Lung microvascular endothelial cell (primary cell): ENCODE measurements around the gene MBTPS1. TPM values are rescaled to one million over a fixed set of nuclear protein-coding genes. Genes with fewer than 3 reads are reported as not detected.
A peak's percentile ranks its signal among the peaks of the same experiment; 100 is the strongest.

Experiments used
- DNase-seq, 2 donors: peaks; one replicate each; pipeline versions ENCODE4 v3.0.0 to v3.0.0-alpha.2; 2010; ENCODE audit warnings: low read depth in 2 of 2
- total RNA-seq: library from RNA; depleted of rRNA; stranded (reverse); fragments of >200 nt; gene quantifications from 2 replicates; pipeline ENCODE4 v1.2.1, GENCODE V29; 2014

Gene MBTPS1
- total RNA-seq, 1 donor from 2014 or later: 106 TPM

DNA sequence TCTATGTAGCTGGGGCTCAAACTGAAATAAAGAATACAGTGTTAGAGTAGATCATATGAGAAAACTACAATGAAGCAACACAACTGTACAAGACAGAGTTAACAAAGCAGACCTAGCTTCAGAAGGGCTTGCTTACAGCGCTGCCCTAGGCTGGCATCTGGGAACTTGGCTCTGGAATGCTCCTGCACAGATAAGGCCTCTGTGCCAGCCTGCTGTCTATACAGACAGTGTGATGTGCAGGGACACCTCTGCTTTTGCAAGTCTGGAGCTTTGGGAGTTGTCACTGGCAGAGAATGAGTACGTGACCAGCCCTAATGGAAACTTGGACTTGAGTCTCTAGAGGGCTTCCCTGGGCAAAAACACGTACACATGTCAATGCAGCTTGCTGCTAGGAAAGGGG is 42.0 kb downstream of the MBTPS1 start:
- no peak for DNase-seq

DNA sequence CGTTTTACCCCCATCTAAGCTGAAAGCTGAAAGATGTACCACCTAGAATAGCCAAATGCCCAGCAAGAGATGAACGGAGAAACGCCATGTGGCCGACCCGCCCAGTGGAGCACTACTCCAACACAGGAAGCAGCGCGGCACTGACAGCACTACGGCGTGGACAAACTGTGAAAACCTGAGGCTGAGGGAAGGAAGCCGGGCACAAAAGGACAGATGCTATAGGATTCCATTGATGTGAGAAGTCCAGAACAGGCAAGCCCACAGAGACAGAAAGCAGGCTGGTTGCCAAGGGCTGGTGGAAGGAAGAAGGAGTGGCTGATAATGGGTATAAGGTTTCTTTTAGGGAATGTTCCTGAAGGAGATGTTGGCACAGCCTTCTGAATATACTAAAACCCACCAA is 44.7 kb downstream of the MBTPS1 start:
- peak; percentile 54 to 83 for DNase-seq

DNA sequence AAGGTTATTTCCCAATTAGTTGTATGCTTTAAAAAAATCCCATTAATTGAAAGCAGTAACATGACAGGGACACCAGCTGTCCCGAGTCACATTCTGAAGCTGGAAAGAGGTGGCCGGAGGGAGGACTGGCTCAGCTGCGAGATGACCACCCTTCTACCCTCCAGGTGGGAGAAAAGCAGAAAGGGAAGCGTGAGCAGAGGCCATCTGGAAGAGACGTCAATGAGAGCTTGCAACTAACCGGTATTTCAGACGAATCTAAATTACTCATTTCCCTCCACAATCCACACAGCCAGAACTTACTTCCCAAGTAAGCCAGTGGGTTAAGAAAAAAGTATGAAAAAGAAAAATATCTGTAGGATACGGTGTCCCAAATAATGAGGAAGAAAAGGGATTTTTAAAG is 45.6 kb downstream of the MBTPS1 start:
- DNase-seq: peak in 1 of 2 donors; percentile 78

DNA sequence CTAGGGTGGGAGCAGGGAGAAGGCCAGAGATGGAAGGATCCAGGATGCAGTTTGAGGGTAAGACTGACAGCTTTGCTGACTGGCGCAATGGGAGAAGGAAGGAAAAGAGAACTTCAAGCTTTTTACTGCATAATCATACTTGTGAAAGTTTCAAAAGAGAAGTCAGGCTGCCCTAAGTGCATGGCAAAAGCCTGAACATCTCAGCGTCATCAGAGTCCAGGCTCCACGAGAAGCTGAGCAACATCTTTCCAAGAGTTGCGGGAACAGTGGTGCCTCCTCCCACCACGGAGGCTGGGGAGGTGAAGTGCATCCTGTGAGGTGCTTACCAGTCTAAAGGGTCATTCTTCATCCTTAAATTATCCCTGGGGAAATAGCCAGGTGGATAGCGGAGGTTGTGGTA is 47.2 kb downstream of the MBTPS1 start:
- no peak for DNase-seq

DNA sequence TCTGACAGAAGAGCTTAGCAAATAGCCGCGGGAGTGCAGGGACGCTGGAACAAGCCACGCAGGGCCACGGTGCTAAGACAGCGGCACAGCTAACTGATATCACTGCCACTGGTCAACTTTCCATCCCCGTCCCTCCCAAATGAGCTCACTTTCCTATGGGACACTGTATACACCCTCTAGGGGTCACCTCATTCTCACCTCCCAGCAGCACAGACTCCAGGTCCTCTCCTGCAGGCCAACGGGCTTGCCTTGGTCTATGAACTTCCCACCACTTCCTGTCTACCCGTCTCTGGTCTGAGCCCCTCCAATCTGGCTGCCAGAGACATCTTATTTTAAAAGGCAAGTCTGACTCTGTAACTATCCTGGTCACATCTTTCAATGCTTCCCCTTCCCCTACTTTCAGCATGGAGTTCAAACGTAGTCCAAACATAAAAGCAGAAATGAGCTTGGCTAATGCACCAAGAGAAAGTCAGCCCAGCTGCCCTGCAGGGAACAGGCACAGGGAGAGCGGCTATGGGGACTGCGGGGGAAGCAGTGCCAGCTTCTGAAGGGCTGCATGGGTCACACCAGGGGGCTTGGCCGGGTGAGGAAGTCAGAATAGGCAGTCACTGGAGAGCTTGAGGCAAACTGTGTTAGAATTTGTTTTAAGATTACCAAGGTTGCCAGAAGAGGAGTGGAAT is 47.8 kb downstream of the MBTPS1 start:
- DNase-seq: no peak

DNA sequence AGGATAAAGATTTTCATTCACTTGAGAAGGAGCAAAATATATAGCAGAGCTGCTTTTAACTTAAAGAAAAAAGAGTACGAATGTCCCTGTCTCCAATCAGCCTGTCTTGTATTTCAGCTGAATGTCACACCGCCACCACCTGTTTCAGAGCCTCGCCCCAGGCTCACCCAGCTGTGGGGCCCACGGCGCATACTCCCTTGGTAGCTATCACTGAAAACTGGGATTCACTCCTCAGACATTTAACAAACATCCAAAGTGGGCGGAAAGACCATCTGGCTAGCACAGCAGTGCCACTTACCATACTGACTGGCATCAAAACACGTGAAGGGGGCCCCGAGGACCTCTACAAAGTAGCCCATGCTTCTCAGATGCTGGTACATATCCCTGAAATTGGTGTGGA is 48.7 kb downstream of the MBTPS1 start:
- no peak for DNase-seq

DNA sequence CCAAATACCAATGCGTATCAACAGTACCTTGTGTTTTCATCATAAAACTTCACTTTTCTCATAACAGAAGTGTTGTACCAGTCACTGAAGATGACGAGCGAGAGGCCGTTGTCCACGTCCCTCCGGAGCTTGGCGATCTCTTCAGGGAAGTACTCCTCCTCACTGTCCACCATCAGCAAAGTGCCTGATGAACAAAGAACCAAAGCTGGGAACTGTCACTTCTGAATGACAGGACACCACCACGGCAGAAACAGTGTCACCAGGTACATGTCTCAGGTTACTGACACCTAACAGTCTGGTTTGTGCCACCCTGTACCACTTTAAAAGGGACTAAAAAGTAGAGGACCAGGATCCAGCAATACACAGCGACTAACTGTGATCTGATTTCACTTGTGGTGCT is 49.1 kb downstream of the MBTPS1 start:
- no peak for DNase-seq

DNA sequence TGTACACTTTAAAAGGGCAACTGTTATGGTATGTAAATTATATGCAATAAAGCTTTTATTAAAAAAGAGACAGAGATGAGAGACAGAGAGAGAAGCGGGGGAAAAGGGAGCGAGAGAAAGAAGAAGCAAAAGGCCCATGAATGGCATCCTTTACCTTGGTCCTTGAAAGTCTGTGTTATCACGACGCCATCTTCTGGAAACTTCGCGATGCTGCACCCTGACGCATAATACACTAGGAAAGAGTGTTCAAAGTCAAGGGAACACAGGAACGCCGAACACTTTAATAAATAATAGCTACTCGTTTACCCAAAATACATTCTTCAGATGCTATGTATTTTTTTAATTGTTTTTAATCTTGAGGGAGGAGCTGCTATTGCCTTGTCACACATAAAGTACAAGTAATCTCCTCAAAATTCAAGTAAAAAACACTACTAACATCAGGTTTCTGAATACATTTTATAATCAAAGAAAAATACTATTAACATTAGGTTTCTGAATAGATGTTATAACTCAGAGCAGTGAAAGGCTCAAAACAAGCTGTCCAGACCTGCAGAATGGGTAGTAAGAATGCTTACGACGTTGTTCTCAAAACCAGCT is 51.1 kb downstream of the MBTPS1 start:
- peak; percentile 66 to 75 for DNase-seq

DNA sequence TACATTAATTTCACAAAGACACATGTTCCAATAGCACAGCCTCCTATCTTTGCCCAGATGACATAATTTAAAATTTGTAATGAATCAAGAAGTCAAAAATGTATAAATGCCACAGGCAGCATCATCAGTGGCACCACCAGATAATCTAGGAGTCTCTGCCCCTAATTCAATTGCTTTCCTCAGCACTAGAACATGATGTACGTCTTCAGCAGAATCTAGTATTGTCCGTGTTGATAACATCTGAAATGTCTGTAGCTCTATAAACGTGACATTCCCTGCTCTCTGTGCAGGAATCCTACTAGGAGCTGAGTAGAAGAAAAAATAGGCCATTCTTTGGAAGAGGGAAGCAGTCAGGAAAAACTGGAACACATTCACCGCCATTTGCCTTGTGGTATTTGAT is 52.8 kb downstream of the MBTPS1 start:
- DNase-seq: no peak

DNA sequence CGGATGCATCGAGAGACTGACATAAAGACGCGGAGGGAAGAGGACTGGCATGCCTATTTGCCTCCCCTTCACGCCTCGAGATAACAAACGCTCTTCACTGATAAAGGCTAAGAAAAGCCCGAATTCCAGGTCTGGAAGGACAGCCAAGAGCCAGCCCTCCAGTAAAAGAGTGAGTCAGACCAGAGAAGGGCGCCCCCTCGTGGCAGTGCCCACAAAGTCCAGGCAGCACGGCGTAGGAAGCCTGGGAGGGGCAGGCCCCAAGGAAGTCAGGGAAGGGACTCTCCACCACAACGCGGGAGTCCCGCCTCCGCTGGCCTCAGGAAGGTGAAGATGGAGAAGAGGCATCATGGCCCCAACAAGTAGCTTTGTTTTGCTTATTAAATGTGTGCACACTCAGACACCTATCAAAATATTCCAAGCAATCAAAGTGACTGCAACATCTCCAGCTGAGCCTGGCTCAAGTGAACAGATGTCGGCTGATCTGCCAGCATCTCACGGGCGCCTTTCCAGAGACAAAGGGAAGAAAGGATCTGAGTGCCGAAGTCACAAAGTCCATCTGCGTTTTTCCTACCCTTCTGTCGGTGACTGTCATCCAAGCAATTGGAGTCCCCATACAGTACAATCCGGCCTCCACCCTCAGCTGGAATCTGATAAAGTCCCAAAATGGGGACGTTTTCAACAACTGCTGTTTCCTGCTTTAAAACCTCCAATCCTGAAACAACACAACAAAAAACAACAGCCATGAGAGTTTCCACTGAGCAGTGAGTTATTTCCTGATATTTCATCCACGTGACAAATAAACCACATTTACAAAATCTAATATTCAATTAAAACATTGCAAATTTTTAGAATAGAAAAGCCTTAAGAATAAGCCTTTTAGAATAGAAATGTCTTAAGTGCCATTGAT is 53.8 kb downstream of the MBTPS1 start:
- DNase-seq: peak; percentile 76 to 82

DNA sequence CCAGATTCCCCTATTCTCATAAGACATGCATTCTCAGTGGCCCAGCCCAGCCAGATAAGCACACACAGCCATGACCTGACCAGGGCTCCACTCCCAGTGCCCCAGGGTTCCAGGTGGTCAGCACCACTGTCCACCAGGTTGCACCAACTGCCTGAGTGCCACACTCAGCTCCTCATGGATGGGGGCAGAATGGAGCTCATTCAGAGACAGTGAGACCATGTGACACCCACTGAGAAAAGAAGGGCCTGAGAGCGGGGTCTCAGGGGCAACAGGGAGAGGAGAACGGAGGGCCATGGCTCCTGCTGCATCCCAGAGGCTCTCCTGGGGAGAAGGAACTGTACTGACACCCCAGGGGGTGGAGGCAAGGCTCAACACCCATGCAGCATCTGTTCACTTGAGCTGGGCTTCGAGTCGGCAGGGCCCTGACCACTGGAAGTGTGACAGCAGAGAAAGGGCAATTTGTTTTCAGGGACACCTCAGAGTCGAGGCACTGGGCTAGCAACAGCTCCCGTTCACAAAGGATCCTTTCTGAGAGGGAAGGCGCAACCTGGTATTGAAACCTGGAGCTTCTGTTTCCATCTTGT is 55.4 kb downstream of the MBTPS1 start:
- no peak for DNase-seq

DNA sequence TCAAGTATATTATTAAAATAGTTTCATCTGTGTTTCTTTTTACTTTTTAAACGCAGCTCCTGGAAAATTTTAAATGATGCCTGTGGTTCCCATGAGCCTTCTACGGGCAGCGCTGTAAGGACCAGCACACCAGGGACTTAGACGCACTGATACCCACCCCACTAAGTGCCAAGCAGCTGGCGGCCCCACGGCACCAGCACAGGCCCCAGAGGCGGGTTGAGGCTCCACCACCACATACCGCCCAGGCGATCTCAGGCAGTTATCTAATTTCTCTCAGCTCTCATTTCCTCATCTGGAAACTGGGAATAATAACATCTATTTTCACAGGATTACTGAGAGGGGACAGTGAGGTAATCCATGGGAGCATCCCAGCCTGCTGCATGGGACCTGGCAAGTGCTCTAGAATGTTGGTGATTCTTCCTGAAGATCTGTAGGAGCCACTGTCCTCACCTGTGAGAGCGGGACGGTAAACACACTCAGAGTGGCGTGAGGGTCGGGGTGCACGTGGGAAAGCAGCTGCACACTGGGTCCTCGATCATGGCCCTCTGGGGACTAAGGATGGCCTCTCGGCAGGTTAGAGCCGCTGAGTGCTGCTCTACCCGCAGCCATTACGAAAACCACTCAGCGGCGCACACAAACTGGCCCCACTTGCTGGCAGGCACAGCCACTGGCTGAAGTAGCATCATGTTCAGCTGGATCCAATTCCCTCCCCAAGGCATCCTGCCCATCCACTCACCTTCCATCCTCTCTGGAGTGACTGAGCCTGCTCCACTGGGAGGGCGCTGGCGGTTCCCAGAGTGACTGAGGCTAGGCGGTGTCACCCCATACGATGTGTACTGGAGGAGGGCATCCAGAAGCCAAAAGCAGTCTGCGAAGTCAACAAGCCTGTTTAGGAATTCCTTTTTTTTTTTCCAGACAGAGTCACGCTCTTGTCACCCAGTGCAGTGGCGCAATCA is 56.5 kb downstream of the MBTPS1 start:
- DNase-seq: no peak

DNA sequence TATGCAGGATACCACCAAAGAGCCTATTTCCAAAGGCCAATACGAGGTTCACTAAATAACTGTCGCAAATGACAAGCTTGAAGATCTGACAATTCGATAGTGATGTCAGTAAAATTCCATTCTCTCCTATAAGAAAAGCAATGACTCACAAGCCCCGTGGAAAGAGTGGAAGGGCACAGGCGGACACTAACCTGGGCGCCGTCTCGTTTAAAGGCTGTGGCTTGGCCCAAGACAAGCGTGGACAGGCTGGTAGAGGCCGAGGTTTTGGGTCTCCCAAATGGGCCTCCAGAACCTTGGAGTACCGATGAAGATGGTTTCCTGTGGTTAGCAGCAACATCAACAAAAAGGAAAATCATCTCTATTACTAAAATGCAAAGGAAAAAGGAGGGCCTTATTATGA is 57.6 kb downstream of the MBTPS1 start:
- no peak for DNase-seq

DNA sequence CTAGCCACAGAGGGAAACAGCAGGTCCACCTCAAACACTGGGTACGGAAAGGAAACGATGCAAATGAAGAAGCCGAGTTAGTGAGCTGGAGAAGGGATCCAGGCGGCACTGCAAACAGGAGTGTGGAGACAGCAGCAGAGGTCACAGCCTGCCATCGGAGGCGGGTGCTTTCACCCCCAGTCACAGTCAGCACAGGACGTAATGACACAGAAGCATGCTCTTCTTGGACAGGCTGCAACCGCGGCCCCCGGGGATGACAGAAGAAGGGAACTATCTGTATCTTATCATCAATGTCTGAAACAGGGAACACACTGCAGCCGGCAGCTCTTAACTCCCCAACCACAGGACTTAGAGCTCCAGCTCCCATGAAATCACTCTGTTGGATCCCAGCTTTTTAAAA is 58.1 kb downstream of the MBTPS1 start:
- no peak for DNase-seq

DNA sequence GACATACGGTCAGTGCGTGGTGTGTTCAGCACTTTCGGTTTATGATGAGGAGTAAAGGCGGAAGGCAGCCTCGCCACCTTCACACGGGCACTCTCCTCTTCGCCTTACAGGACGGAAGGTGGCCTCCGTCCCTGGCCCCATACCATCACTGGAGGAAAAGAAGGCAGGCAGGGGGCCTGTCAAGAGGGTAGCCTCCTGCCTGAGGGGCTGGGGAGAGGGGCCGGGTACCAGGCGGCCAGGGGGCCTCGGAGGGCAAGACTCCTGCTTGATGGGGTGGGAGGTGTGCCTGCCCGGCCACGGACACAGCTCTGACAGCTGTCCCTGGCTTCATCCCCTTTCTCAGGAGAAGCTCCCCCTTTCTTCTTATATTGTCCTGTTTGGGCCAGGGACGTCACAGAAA is 58.5 kb downstream of the MBTPS1 start:
- no peak for DNase-seq

DNA sequence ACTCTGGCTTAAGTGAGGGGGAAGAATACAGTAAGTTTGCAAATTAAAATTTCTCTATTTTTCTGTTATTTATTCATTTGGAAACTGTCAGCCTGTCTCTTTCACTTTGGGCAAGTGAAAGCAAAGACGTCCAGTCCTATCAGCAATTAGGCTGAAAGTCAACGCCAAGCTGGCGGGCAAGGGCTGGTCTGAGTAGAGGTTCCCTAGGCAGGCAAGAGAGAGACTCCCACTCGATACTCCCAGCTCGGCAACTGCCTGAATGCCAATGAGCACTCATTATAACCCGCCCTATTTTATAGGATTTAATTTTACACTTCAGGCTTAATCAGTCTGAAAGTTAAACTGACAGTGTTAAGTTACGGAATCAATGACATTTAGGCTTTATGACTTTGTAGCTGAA is 59.8 kb downstream of the MBTPS1 start:
- DNase-seq: no peak

DNA sequence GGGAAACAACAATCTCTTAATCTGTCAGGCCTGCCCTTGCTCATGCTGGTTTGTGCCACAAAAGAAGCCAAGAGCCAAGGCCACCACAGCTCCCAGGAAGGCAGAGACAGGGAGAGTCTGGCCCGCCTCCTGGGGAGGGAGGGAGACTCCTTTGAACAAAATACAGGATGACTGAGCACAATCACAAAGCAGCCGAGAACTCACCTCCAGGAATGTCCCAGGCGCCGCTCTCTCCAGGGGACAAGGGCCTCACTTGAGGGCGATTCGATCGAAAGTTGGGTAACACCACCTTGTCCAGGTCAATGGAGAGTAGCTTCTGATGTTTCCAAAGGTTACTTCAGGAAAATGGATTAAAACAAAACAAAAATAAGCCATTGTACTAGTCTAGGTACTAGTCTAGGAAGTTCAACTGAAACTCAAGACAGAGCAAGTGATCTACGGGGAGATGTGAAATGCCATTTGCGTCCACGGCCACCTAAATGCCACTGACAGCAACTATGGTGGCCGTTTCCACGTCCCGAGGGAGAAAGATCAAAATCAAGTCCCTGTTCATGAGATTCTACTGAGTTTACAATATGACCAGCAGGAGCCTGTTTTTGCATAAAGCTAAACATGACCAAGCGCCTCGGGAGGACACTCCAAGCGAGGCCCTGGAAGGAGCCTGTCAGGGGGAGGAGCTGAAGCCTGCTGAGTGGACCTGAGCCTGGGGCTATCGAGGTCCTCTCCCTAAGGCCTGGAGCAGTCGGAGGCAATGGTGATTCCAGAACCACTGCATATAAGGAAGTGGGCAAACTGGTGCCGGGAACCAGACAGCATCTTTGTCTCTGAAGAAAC is 60.7 kb downstream of the MBTPS1 start:
- no peak for DNase-seq

DNA sequence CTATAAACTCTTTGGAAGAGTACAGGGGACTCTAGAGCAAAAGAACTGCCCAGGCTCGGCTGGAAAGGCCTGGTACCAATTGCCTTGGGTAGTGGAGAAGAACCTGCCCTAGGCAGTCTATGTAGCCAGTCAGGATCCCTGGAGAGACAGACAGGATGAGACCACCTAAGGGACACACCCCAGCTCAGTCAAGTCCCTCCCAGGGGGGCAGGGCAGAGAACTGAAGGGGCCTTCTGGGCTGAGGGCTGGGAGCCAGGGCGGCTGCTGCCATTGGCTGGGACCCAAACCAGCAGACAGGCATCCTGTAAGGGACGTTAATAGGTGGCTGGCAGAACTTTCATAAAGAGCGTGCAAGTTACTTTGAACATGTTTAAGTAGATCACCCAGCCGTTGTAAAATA is 61.4 kb downstream of the MBTPS1 start:
- DNase-seq: peak in 1 of 2 donors; percentile 21

DNA sequence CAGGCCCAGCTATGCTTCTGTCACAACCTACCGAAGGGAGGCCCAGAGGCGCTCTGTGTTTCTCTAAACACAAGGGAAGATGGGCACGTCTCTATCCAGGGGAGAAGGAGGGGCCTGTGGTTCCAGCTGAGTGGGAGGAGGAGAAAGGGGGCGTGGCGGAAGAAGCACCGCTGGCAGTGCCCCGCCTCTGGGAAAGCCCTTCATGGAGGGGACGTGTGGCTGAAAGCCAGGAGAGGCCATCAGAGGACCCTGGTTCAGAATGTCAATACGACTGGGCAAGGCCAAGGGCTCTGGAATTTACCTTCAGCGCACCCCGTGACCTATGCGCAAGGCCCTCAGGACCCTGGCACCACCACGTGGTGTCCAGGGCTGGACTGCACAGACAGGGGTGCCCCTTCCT is 61.8 kb downstream of the MBTPS1 start:
- no peak for DNase-seq

DNA sequence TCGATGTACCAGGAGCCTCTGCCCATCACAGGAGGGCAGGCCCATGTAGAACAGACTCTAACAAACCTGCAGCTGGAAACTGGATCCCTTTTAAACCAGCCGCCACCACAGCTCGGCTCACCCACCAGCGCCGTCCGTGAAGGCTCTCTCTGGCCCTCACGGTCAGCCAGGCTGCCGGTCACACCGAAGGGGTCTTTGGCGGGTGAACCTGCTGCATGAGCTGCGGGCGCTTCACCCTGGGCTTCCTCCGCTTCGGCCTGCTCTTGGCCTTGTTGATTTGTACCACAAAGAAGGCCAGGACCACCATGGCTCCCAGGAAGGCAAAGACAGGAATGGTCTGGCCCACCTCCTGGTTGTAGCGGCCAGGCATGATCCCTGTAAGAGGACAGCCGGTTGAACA is 62.5 kb downstream of the MBTPS1 start:
- DNase-seq: no peak
